Smooth muscle cell (in vitro differentiated cells): ENCODE results near the gene MEI1. TPM values are rescaled to one million over a fixed set of nuclear protein-coding genes. Genes with fewer than 3 reads are reported as not detected.

Experiments
- DNase-seq: peaks from one replicate; lab custom pipeline; 2025; ENCODE audit not compliant: unreplicated experiment; lab: John Stamatoyannopoulos, UW
- H2AFZ ChIP-seq: fragments of 200-600 bp; sonication (generic); 2 replicates; pipeline ENCODE4 v1.6.0; 2016; ENCODE audit warnings: antibody characterized with exemption, low read depth, mild to moderate bottlenecking
- H3F3A ChIP-seq: fragments of 200-600 bp; sonication (generic); 2 replicates; pipeline ENCODE4 v1.6.0; 2017; ENCODE audit warnings: antibody characterized with exemption, low read depth
- H3K27ac ChIP-seq: fragments of 200-600 bp; sonication (generic); 2 replicates; pipeline ENCODE4 v1.5.1; 2016; ENCODE audit warnings: low read depth, mild to moderate bottlenecking
- H3K27me3 ChIP-seq: fragments of 200-600 bp; sonication (generic); 2 replicates; pipeline ENCODE4 v1.6.1; 2016; ENCODE audit warnings: low read depth, mild to moderate bottlenecking
- H3K36me3 ChIP-seq: fragments of 200-600 bp; sonication (generic); 2 replicates; pipeline ENCODE4 v1.5.1; 2016; ENCODE audit warnings: low read depth
- H3K4me1 ChIP-seq: fragments of 200-600 bp; sonication (generic); 2 replicates; pipeline ENCODE4 v1.5.1; 2016; ENCODE audit warnings: low read depth
- H3K4me2 ChIP-seq: fragments of 200-600 bp; sonication (generic); 2 replicates; pipeline ENCODE4 v1.6.0; 2016; ENCODE audit warnings: mild to moderate bottlenecking
- H3K4me3 ChIP-seq: fragments of 200-600 bp; sonication (generic); 2 replicates; pipeline ENCODE4 v1.5.1; 2016; ENCODE audit warnings: mild to moderate bottlenecking
- H3K79me2 ChIP-seq: fragments of 200-600 bp; sonication (generic); 2 replicates; pipeline ENCODE4 v1.6.0; 2016; ENCODE audit warnings: low read depth, mild to moderate bottlenecking
- H3K9ac ChIP-seq: fragments of 200-600 bp; sonication (generic); 2 replicates; pipeline ENCODE4 v1.6.0; 2016; ENCODE audit warnings: low read depth
- H3K9me3 ChIP-seq: fragments of 200-600 bp; sonication (generic); replicated peaks from 2 replicates; pipeline ENCODE4 v1.5.1; 2016; ENCODE audit warnings: low read depth
- H4K20me1 ChIP-seq: fragments of 200-600 bp; sonication (generic); 2 replicates; pipeline ENCODE4 v1.6.0; 2016; ENCODE audit warnings: low read depth
- CTCF ChIP-seq: fragments of 200-600 bp; sonication (generic); IDR thresholded peaks from 2 replicates; pipeline ENCODE4 v1.5.1; 2017; ENCODE audit warnings: borderline replicate concordance, mild to moderate bottlenecking, antibody characterized with exemption; ENCODE audit not compliant: insufficient read depth, poor library complexity, severe bottlenecking
- WGBS: methylation state at CpG from one replicate; pipeline ENCODE4 v1.1.7; 2016; ENCODE audit warnings: low lambda C conversion rate; 5-methylcytosine and 5-hydroxymethylcytosine counted together
- polyA plus RNA-seq: library from polyadenylated mRNA; unstranded; fragments of >200 nt; fragmentation: Nextera tagmentation; extraction: Ambion mirVana; gene quantifications from 2 replicates; pipeline ENCODE4 v1.2.1, GENCODE V29; 2016
- total RNA-seq: library from RNA; depleted of rRNA; stranded (reverse); fragments of >200 nt; gene quantifications from 2 replicates; pipeline ENCODE4 v1.2.3, GENCODE V29; 2014

The MEI1 gene
- 0.18 and 0.49 TPM in 2 replicates for total RNA-seq
- polyA plus RNA-seq = 2.6 and 3.2 TPM in 2 replicates

GRCh38 chr22:41699264-41700107, at the start of gene MEI1:
Gene MEI1, plus strand, starts transcription at chr22:41699503. Its CDS starts 36 bp downstream, at chr22:41699539.
- Histone ChIP-seq H3K27me3 (no peaks in the 10 kb centered on the region), H4K20me1 (no peaks in the 10 kb centered on the region), H3K4me1 (peaks cover 4% of the 10 kb centered on the region), H3K9me3 (no peaks in the 10 kb centered on the region), H3K36me3 (no peaks in the 10 kb centered on the region), H3K4me3 (no peak within 1 kb of the TSS), H3F3A (no peaks in the 10 kb centered on the region), H3K79me2 (no peaks in the 10 kb centered on the region), H3K27ac (no peak within 1 kb of the TSS), H3K4me2 (no peak within 1 kb of the TSS), H3K9ac (no peak within 1 kb of the TSS), H2AFZ (no peak within 1 kb of the TSS)
- 82% methylated on average over 56 of the region's 69 CpGs for WGBS
- no peak for TF ChIP-seq CTCF
- DNase-seq = no peak

GRCh38 chr22:41650229-41650628, 49.1 kb upstream of the MEI1 start:
- no peaks in the 10 kb centered on the region for H3K27me3 ChIP-seq
- H3K27ac ChIP-seq = no peak overlapping the region
- H3K9ac ChIP-seq = no peak overlapping the region
- H3F3A ChIP-seq = no peaks in the 10 kb centered on the region
- H3K36me3 ChIP-seq = peaks cover 23% of the 10 kb centered on the region
- no peak for TF ChIP-seq CTCF
- no peaks in the 10 kb centered on the region for H3K4me1 ChIP-seq
- 92% methylated on average over 1 of the region's 1 CpG for WGBS
- no peak overlapping the region for H3K4me3 ChIP-seq
- H3K9me3 ChIP-seq = no peaks in the 10 kb centered on the region
- peaks cover 10% of the 10 kb centered on the region for H3K79me2 ChIP-seq
- DNase-seq = no peak
- no peak overlapping the region for H2AFZ ChIP-seq
- H4K20me1 ChIP-seq = peaks cover 7% of the 10 kb centered on the region
- no peak overlapping the region for H3K4me2 ChIP-seq

- Histone ChIP-seq H3K36me3 (peaks cover 24% of the 10 kb centered on the region), H3K4me3 (no peak overlapping the region), H4K20me1 (peaks cover 7% of the 10 kb centered on the region), H3K4me2 (no peak overlapping the region), H3F3A (no peaks in the 10 kb centered on the region), H3K27me3 (no peaks in the 10 kb centered on the region), H3K4me1 (no peaks in the 10 kb centered on the region), H3K27ac (no peak overlapping the region), H3K9ac (no peak overlapping the region), H3K79me2 (peaks cover 9% of the 10 kb centered on the region), H2AFZ (no peak overlapping the region), H3K9me3 (no peaks in the 10 kb centered on the region)
- no peak for TF ChIP-seq CTCF
- DNase-seq = no peak
- WGBS = over 99% methylated on average over 11 of the region's 11 CpGs
These were observed 48.5 kb upstream of the MEI1 start for GRCh38 chr22:41650821-41651220.
